T1000 (cell line): ENCODE results near the gene FAS.

Experiments used
- DNase-seq: peaks from one replicate; lab custom pipeline; 2025; ENCODE audit warnings: mixed read lengths; lab: John Stamatoyannopoulos, UW

Gene FAS

GRCh38 chr10:89037096-89037495 is 46.5 kb downstream of the FAS start:
- DNase-seq: no peak

- DNase-seq: no peak
Measured at GRCh38 chr10:89042562-89042961, 52.0 kb downstream of the FAS start.

DNA sequence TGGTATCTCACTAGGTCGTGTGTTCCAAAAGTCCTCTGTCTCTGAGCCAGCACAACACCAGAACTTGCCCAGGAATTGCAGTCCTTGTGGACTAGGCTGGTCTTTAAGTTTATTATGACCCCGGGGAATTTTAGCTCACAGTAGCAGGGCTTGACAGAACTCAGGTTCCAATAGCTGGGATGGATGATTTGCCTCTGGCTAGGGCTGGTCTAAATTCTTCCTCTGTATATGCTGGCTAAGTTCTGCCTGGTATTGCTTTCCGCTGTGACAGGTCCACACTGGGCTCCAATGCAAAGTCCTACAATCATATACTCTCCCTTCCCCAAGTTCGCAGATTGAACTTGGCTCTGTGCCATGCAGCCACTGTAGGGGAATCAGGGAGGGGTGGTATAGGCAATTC is 52.5 kb downstream of the FAS start:
- no peak for DNase-seq

- no peak for DNase-seq
Measured at GRCh38 chr10:89047397-89047796, 56.8 kb downstream of the FAS start.

DNA sequence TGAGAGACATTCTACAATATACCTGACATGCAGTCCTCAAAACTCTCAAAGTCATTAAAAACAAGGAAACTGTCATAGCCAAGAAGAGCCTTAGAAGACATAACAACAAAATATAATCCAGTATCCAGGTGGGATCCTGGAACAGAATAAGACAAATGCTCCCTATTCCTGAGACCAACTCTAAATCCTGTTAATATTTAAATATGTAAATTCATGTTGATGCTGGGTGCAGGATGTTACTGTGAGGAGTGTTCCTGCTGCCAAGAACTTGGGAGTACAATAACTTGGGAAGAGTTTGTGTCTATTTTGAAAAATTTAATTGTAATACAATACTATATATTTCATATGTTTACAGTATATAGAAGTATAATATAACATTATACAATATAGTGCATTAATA is 61.0 kb downstream of the FAS start:
- DNase-seq: no peak

DNA sequence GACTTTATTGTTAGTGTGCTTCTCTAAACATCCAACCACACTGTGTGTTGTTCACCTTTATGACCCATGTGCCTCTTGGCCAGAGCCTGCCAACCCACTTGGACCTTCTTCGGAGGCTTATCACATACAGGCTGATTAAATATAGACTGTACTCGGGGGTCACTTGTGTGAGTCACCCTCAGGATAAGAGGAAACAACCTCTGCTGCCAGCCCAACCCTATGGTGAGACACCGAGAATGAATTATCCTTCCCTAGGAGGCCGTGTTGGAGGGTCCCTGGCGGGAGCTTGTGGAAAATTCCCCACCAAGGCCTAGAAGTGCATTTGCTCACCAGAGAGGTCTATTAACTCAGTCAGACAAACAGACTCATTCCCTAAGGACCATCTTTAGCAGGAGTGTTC is 63.0 kb downstream of the FAS start:
- DNase-seq: no peak

DNA sequence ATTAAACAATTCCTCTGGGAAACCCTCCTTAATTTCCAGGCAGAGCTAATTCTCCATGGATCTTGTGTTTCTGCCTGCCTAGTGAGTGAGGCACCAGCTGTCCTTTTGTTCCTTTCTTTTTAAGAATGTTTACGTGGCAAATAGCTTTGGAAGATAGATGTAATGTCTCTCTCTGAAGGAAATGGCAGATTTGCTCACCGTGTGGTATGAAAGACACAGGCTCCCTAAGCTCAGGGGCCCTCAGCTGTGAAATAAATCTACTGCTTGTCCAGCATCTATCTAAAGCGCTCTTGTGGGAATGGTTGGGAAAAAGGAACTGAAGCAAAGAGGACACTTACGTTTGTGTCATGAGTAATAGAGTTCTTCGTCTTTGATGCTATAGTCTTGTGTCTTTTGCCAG is 64.6 kb downstream of the FAS start:
- DNase-seq: no peak

DNA sequence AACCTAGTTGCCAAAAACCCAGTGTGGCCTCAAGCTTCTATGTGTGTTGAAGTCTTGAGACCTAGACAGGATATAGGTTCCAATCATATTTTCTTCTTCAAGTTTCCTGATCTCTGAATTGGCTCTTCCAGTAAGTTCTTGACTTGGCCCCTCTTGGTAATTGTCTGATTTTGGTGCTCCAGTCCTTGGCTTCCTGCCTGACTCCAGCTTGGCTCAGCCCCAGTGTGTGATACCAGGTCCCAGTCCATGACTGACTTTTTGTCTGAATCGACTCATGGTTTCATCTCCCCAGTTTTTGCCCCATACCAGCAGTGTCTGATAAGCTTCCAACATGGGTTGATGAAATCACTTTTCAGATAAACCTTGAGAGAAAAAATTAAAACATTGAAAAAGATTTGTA is 72.3 kb downstream of the FAS start:
- DNase-seq: no peak

- no peak for DNase-seq
Measured at GRCh38 chr10:89063465-89063864, 72.9 kb downstream of the FAS start.

DNA sequence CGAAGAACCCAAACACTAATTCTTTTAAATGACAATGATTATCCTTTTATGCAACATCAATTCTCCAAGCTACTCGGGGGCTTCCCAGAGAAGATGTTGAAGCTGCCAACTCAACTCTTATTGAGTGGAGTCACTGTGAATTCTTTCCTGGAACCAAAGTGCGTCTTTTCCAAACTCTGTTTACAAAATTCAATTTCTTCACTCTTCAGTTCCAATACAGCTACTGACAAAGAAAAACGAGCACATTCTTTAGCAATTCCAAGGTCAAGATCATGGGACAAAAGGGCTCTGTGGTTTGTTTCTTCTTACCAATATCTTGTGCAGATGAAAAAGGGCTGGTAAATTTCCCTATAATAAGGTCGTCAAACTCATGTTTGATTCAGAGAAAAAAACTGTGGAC is 74.2 kb downstream of the FAS start:
- no peak for DNase-seq
